Activated effector memory CD4-positive, alpha-beta T cell treated with anti-CD3 and anti-CD28 coated beads, Interleukin-2, amount 50 U/mL, for 16 hours (primary cell): Measurements from ENCODE around the gene FXYD4.
"Not testable (repeated sequence)": the region's sequence is repeated elsewhere in the genome, so short reads cannot be mapped to it uniquely, and the experiment has no call there.

ENCODE experiments used
- DNase-seq: peaks from one replicate; pipeline ENCODE4 v3.0.0-alpha.2; 2020

FXYD4 gene

GRCh38 chr10:43376828-43377423 lies 5.5 kb downstream of the FXYD4 start:
- no peak for DNase-seq

- DNase-seq, result no peak
These were observed 6.0 kb downstream of the FXYD4 start for GRCh38 chr10:43377424-43377883.

GRCh38 chr10:43380610-43381222 lies 9.3 kb downstream of the FXYD4 start:
- no peak for DNase-seq

GRCh38 chr10:43383204-43383971 lies 12.0 kb downstream of the FXYD4 start:
- DNase-seq, result no peak

GRCh38 chr10:43384252-43385221 lies 13.1 kb downstream of the FXYD4 start:
- DNase-seq, result no peak

GRCh38 chr10:43385412-43386004 lies 14.1 kb downstream of the FXYD4 start:
- DNase-seq, result no peak

- DNase-seq, result no peak
These were observed 15.1 kb downstream of the FXYD4 start for GRCh38 chr10:43386549-43386948.

GRCh38 chr10:43386981-43387677 lies 15.7 kb downstream of the FXYD4 start:
- DNase-seq, result no peak

- no peak for DNase-seq
These were observed 16.2 kb downstream of the FXYD4 start for GRCh38 chr10:43387678-43388032.

- no peak for DNase-seq
These were observed 18.4 kb downstream of the FXYD4 start for GRCh38 chr10:43389867-43390266.

GRCh38 chr10:43390333-43390732 lies 18.9 kb downstream of the FXYD4 start:
- DNase-seq, result no peak

- peak; percentile 68 for DNase-seq
These were observed 19.3 kb downstream of the FXYD4 start for GRCh38 chr10:43390759-43391158.

GRCh38 chr10:43391496-43391895 lies 20.1 kb downstream of the FXYD4 start:
- DNase-seq, result no peak

GRCh38 chr10:43392748-43393147 lies 21.3 kb downstream of the FXYD4 start:
- no peak for DNase-seq

- DNase-seq, result not testable (repeated sequence)
These were observed 21.8 kb downstream of the FXYD4 start for GRCh38 chr10:43393186-43393585.

GRCh38 chr10:43393606-43394360 lies 22.3 kb downstream of the FXYD4 start:
- DNase-seq, result no peak

- no peak for DNase-seq
These were observed 23.4 kb downstream of the FXYD4 start for GRCh38 chr10:43394868-43395267.

GRCh38 chr10:43395571-43396060 lies 24.2 kb downstream of the FXYD4 start:
- DNase-seq, result peak; percentile 80

GRCh38 chr10:43396061-43396927 lies 24.9 kb downstream of the FXYD4 start:
- DNase-seq, result peak; percentile 89
